K562 (cell line): ENCODE results near the gene SMPDL3B. TPM values are rescaled to one million over a fixed set of nuclear protein-coding genes. Genes with fewer than 3 reads are reported as not detected.

ENCODE experiments used
- ATAC-seq: fragments of 200-7000 bp; cut with Tn5 transposase; 3 replicates; pipeline ENCODE4 v1.9.1; 2020; ENCODE audit warnings: moderate library complexity
- BruUV-seq: library from RNA; stranded (reverse); fragments of 400-500 nt; replicated peaks from 2 replicates; lab custom pipeline; 2021; lab: Mats Ljungman, UMichigan
- CTCF ChIA-PET: fragments of 300-600 bp; formaldehyde crosslinking; extraction: SDS; loops from one replicate; lab custom pipeline; 2021; ENCODE audit warnings: low intra/inter-chr PET ratio; lab: Yijun Ruan, JAX
- POLR2A ChIA-PET: fragments of 300-600, 350-650 bp; sonication (Branson Sonifier 250); formaldehyde crosslinking; extraction: SDS; loops from one replicate; lab custom pipeline; 2021; ENCODE audit warnings: antibody characterized with exemption, inconsistent platforms; lab: Yijun Ruan, JAX
- DNase-seq, 4 experiments: peaks; one replicate each; pipeline versions ENCODE4 v3.0.0 to v3.0.0-alpha.2; 2011 to 2018; ENCODE audit warnings: low spot score in 3 of 4, mixed read lengths in 3 of 4; ENCODE audit errors: extremely low read depth in 1 of 4
- FAIRE-seq: peaks from 2 replicates; lab custom pipeline; 2011; peaks lifted over from hg19 to GRCh38; lab: Jason Lieb, UNC
- H2AFZ ChIP-seq: 2 replicates; pipeline ENCODE4 v1.6.0; 2011; ENCODE audit warnings: low read depth, low read length, control low read depth, inconsistent platforms
- H3K27ac ChIP-seq: fragments of 200-600 bp; 3 replicates; pipeline ENCODE4 v1.8.0; 2011; ENCODE audit warnings: low read depth, mild to moderate bottlenecking, control low read depth, inconsistent platforms, low read length, moderate library complexity, mixed read lengths; ENCODE audit errors: extremely low read depth
- H3K27me3 ChIP-seq, 2 experiments: fragments of 300-600 bp in 1 of 2; 2 replicates in 1 of 2; 3 replicates in 1 of 2; pipeline versions ENCODE4 v1.6.0 to v1.8.0; 2011; ENCODE audit warnings: inconsistent platforms in 2 of 2, low read length in 2 of 2, mild to moderate bottlenecking in 1 of 2, mixed read lengths in 1 of 2, moderate library complexity in 1 of 2; ENCODE audit not compliant: control insufficient read depth in 2 of 2, insufficient read depth in 2 of 2
- H3K36me3 ChIP-seq: fragments of 300-600 bp; 3 replicates; pipeline ENCODE4 v1.8.0; 2011; ENCODE audit warnings: mild to moderate bottlenecking, low read length, inconsistent platforms; ENCODE audit not compliant: control insufficient read depth, insufficient read depth
- H3K4me1 ChIP-seq, 2 experiments: fragments of 200-600 bp in 1 of 2; replicated peaks in 1 of 2; 2 replicates in 1 of 2; 3 replicates in 1 of 2; pipeline versions ENCODE4 v1.5.1 to v1.8.0; 2011; ENCODE audit warnings: inconsistent platforms in 2 of 2, low read length in 2 of 2, mild to moderate bottlenecking in 1 of 2, mixed read lengths in 1 of 2, moderate library complexity in 1 of 2; ENCODE audit not compliant: control insufficient read depth in 2 of 2, insufficient read depth in 2 of 2
- H3K4me2 ChIP-seq: 2 replicates; pipeline ENCODE4 v1.6.1; 2011; ENCODE audit warnings: low read length, control low read depth, inconsistent platforms, mixed read lengths; ENCODE audit not compliant: insufficient read depth
- H3K4me3 ChIP-seq: fragments of 200-600 bp; sonication (generic), shearing (Covaris generic); 2 replicates; pipeline ENCODE4 v1.5.1; 2016; ENCODE audit warnings: control low read depth, inconsistent platforms
- H3K79me2 ChIP-seq: fragments of 200-600 bp; 3 replicates; pipeline ENCODE4 v1.8.0; 2011; ENCODE audit warnings: low read length, inconsistent platforms; ENCODE audit not compliant: control insufficient read depth, insufficient read depth
- H3K9ac ChIP-seq, 2 experiments: 2 replicates each; pipeline versions ENCODE4 v1.6.0 to v1.6.1; 2011; ENCODE audit warnings: low read depth in 2 of 2, low read length in 2 of 2, control low read depth in 1 of 2, inconsistent platforms in 1 of 2, mild to moderate bottlenecking in 1 of 2, mixed read lengths in 1 of 2; ENCODE audit not compliant: insufficient read depth in 1 of 2
- H3K9me1 ChIP-seq: one replicate; pipeline ENCODE4 v1.6.0; 2011; ENCODE audit warnings: inconsistent platforms, mild to moderate bottlenecking, low read length, moderate library complexity; ENCODE audit not compliant: control insufficient read depth, insufficient read depth
- H3K9me3 ChIP-seq: replicated peaks from 2 replicates; pipeline ENCODE4 v1.5.1; 2011; ENCODE audit warnings: low read depth, low read length, inconsistent platforms; ENCODE audit not compliant: control insufficient read depth, insufficient read depth
- H4K20me1 ChIP-seq: replicated peaks from 2 replicates; pipeline ENCODE4 v1.6.1; 2011; ENCODE audit warnings: low read length, inconsistent platforms, mixed read lengths; ENCODE audit not compliant: control insufficient read depth, insufficient read depth
- CBFA2T3 ChIP-seq: fragments of 450-650 bp; IDR thresholded peaks from 2 replicates; pipeline ENCODE4 v1.6.1; 2017
- HMBOX1 ChIP-seq: sonication (generic); IDR thresholded peaks from 2 replicates; pipeline ENCODE4 v1.6.1; 2016
- NFIC ChIP-seq: fragments of 450-650 bp; IDR thresholded peaks from 2 replicates; pipeline ENCODE4 v1.6.1; 2017; ENCODE audit warnings: mild to moderate bottlenecking, inconsistent platforms
- NFIX ChIP-seq: fragments of 250-450 bp; sonication (Bioruptor Pico); IDR thresholded peaks from 2 replicates; pipeline ENCODE4 v1.4.0; 2020; ENCODE audit warnings: low read depth, mild to moderate bottlenecking, moderate library complexity
- WGBS: fragments of 100-300 bp; shearing (Covaris generic); methylation state at CpG from one replicate; pipeline ENCODE4 v1.1.6; 2016; ENCODE audit warnings: low coverage, mixed read lengths; ENCODE audit not compliant: insufficient coverage; ENCODE audit errors: missing lambda C conversion rate; 5-methylcytosine and 5-hydroxymethylcytosine counted together
- in situ Hi-C: fragments of 300-500 bp; cut with MboI; formaldehyde crosslinking; loops from 4 replicates; pipeline ENCODE4 v1.15.0; 2018; ENCODE audit warnings: inconsistent platforms, mixed read lengths
- intact Hi-C: fragments of 100-400 bp; cut with micrococcal nuclease; formaldehyde crosslinking; loops from 2 replicates; pipeline ENCODE4 v1.14.2; 2022
- polyA plus RNA-seq, 8 experiments: library from polyadenylated mRNA; depleted of rRNA in 4 of 8; stranded (reverse) in 5 of 8; unstranded in 3 of 8; fragments of >200 nt; fragmentation: Nextera tagmentation in 2 of 8; fragmentation: Illumina TruSeq in 1 of 8; extraction: Ambion mirVana in 2 of 8; extraction: Trizol in 1 of 8; gene quantifications; 2 replicates each; pipeline versions ENCODE4 v1.2.1 to v1.2.3, GENCODE V29; 2011 to 2014; ENCODE audit warnings: inconsistent platforms in 1 of 8, missing spikeins in 1 of 8
- total RNA-seq, 7 experiments: library from RNA; depleted of rRNA in 6 of 7; stranded (reverse); fragments of >200 nt in 6 of 7; fragmentation: Illumina TruSeq in 2 of 7; extraction: Trizol in 2 of 7; gene quantifications; 2 replicates each; pipeline versions ENCODE4 v1.2.1 to v1.2.3, GENCODE V29; 2011 to 2021; ENCODE audit warnings: low replicate concordance in 1 of 7
- TF ChIP-seq, protein P1 (sequence below): fragments of 450-650 bp; IDR thresholded peaks from one replicate; pipeline ENCODE4 v1.6.1; 2018; ENCODE audit warnings: mild to moderate bottlenecking, moderate library complexity; ENCODE audit not compliant: partially characterized antibody

Gene SMPDL3B
- total and polyA plus RNA-seq, 9 of the 15 experiments (the other 6 are each of a cell fraction or from before 2014, with no cell fraction given) = 0.07 to 1.2 (median 0.73) TPM

DNA sequence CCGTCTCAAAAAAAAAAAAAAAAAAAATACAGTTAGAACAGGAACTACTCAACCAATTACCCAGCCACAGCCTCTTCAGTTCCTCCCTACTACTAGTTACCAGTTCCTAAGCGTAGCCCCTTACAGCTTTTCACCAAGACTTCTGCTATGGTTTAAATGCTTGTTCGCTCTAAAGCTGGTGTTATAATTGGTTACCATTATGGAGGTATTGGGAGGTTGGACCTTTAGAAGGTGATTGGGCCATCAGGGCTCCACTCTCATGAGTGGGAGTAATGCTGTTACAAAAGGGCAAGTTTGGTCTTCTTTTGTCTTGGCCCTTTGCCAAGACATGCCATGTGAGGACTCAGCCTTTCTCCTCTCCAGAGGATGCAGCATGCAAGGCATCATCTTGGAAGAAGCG, 3.0 kb upstream of the SMPDL3B start:
- Histone ChIP-seq H3K9me1 (no peaks in the 10 kb centered on the region), H2AFZ (no peak overlapping the region), H3K9ac (no peak overlapping the region), H3K4me3 (no peak overlapping the region), H3K36me3 (no peaks in the 10 kb centered on the region), H3K9me3 (no peaks in the 10 kb centered on the region), H3K27ac (no peak overlapping the region), H3K79me2 (no peaks in the 10 kb centered on the region), H4K20me1 (no peaks in the 10 kb centered on the region), H3K4me2 (no peak overlapping the region), H3K4me1 (peaks cover 7 to 14% of the 10 kb centered on the region in 2 experiments), H3K27me3 (no peaks in the 10 kb centered on the region)
- peak; percentile 77 for TF ChIP-seq NFIX (CRISPR knock-in tag)
- TF ChIP-seq NFIC = peak; percentile 98
- TF ChIP-seq, protein P1, sequence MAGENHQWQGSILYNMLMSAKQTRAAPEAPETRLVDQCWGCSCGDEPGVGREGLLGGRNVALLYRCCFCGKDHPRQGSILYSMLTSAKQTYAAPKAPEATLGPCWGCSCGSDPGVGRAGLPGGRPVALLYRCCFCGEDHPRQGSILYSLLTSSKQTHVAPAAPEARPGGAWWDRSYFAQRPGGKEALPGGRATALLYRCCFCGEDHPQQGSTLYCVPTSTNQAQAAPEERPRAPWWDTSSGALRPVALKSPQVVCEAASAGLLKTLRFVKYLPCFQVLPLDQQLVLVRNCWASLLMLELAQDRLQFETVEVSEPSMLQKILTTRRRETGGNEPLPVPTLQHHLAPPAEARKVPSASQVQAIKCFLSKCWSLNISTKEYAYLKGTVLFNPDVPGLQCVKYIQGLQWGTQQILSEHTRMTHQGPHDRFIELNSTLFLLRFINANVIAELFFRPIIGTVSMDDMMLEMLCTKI = no peak
- TF ChIP-seq CBFA2T3 = no peak
- 0 out of 2 replicates have a peak, but pooled peaks have one; percentile 51 for TF ChIP-seq HMBOX1
- FAIRE-seq = no peak
- 75% methylated on average over 3 of the region's 4 CpGs for WGBS
- peak in 2 of 4 experiments; percentile 6 to 7 for DNase-seq
- ATAC-seq = no peak
- ChIA-PET CTCF (no interaction called here), POLR2A (interaction anchor here (0.7 to 1.4 kb wide), 5 partner anchors 9 to 48 kb away, joined by 3 to 7 read pairs (median 4); no protein-coding TSS in a partner anchor)
- BruUV-seq = no TSS peak
- in situ Hi-C loops = no loop called here
- intact Hi-C loops = no loop called here
